GM19193 (cell line): Measurements from ENCODE around the gene HOXB7.

Experiments
- POLR2A ChIP-seq: IDR thresholded peaks from 4 replicates; pipeline ENCODE4 v1.6.1; 2011; ENCODE audit not compliant: insufficient read depth, insufficient read length; ENCODE audit errors: extremely low read depth

The HOXB7 gene

GRCh38 chr17:48559840-48560817 lies 50.7 kb downstream of the HOXB7 start:
- no peak for TF ChIP-seq POLR2A

GRCh38 chr17:48559122-48559839 lies 51.5 kb downstream of the HOXB7 start:
- no peak for TF ChIP-seq POLR2A

- TF ChIP-seq POLR2A, result no peak
Observed at GRCh38 chr17:48558831-48559121, 52.0 kb downstream of the HOXB7 start.

- no peak for TF ChIP-seq POLR2A
Observed at GRCh38 chr17:48558057-48558830, 52.6 kb downstream of the HOXB7 start.
